T-helper 1 cell treated with Interleukin-12 subunit alpha and Interleukin-12 subunit beta and Interleukin-4 antibody, amounts not matched to agents 30 μg/mL and 1 μg/mL, for 36 hours (primary cell): Measurements from ENCODE around the gene RAMP3.
"Not testable (repeated sequence)": the region's sequence is repeated elsewhere in the genome, so short reads cannot be mapped to it uniquely, and the experiment has no call there.

ENCODE experiments used
- H3K27ac Mint-ChIP-seq: one replicate; pipeline ENCODE4 v1.8.0; 2021; ENCODE audit warnings: mild to moderate bottlenecking, mixed read lengths
- H3K27me3 Mint-ChIP-seq: one replicate; pipeline ENCODE4 v1.8.0; 2021; ENCODE audit warnings: low read depth, mixed read lengths
- H3K36me3 Mint-ChIP-seq: one replicate; pipeline ENCODE4 v1.8.0; 2021; ENCODE audit warnings: low read depth, mixed read lengths
- H3K4me1 Mint-ChIP-seq: one replicate; pipeline ENCODE4 v1.8.0; 2021; ENCODE audit warnings: low read depth, mixed read lengths
- H3K4me3 Mint-ChIP-seq: one replicate; pipeline ENCODE4 v1.8.0; 2021; ENCODE audit warnings: mild to moderate bottlenecking, moderate library complexity, mixed read lengths
- H3K9me3 Mint-ChIP-seq: one replicate; pipeline ENCODE4 v1.8.0; 2021; ENCODE audit warnings: mixed read lengths

Gene RAMP3

GRCh38 chr7:45198986-45199385 lies 41.4 kb downstream of the RAMP3 start:
- H3K4me1 Mint-ChIP-seq, result peaks cover 36% of the 10 kb centered on the region
- H3K4me3 Mint-ChIP-seq, result no peak overlapping the region
- H3K27me3 Mint-ChIP-seq, result peaks cover 4% of the 10 kb centered on the region
- no peak overlapping the region for H3K27ac Mint-ChIP-seq
- peaks cover 6% of the 10 kb centered on the region for H3K9me3 Mint-ChIP-seq
- H3K36me3 Mint-ChIP-seq, result no peaks in the 10 kb centered on the region

- Mint-ChIP-seq H3K27ac (peak overlapping the region; percentile 43), H3K4me3 (no peak overlapping the region), H3K36me3 (no peaks in the 10 kb centered on the region), H3K27me3 (peaks cover 4% of the 10 kb centered on the region), H3K4me1 (peaks cover 41% of the 10 kb centered on the region), H3K9me3 (peaks cover 6% of the 10 kb centered on the region)
Observed at GRCh38 chr7:45199506-45199905, 41.9 kb downstream of the RAMP3 start.

- Mint-ChIP-seq H3K27me3 (peaks cover under 1% of the 10 kb centered on the region), H3K27ac (no peak overlapping the region), H3K4me3 (no peak overlapping the region), H3K36me3 (no peaks in the 10 kb centered on the region), H3K4me1 (peaks cover 39% of the 10 kb centered on the region), H3K9me3 (peaks cover 6% of the 10 kb centered on the region)
Observed at GRCh38 chr7:45202625-45203024, 45.0 kb downstream of the RAMP3 start.

GRCh38 chr7:45203036-45203435 lies 45.4 kb downstream of the RAMP3 start:
- no peaks in the 10 kb centered on the region for H3K36me3 Mint-ChIP-seq
- H3K4me3 Mint-ChIP-seq, result no peak overlapping the region
- H3K9me3 Mint-ChIP-seq, result peaks cover 6% of the 10 kb centered on the region
- H3K4me1 Mint-ChIP-seq, result peaks cover 37% of the 10 kb centered on the region
- H3K27me3 Mint-ChIP-seq, result peaks cover 5% of the 10 kb centered on the region
- H3K27ac Mint-ChIP-seq, result peak overlapping the region; percentile 47

GRCh38 chr7:45203459-45203858 lies 45.9 kb downstream of the RAMP3 start:
- H3K4me3 Mint-ChIP-seq, result no peak overlapping the region
- peaks cover 9% of the 10 kb centered on the region for H3K27me3 Mint-ChIP-seq
- H3K27ac Mint-ChIP-seq, result peak overlapping the region; percentile 85
- no peaks in the 10 kb centered on the region for H3K36me3 Mint-ChIP-seq
- H3K9me3 Mint-ChIP-seq, result peaks cover 6% of the 10 kb centered on the region
- peaks cover 37% of the 10 kb centered on the region for H3K4me1 Mint-ChIP-seq

- peaks cover 36% of the 10 kb centered on the region for H3K4me1 Mint-ChIP-seq
- peaks cover 6% of the 10 kb centered on the region for H3K9me3 Mint-ChIP-seq
- peak overlapping the region; percentile 43 for H3K4me3 Mint-ChIP-seq
- H3K27ac Mint-ChIP-seq, result peak overlapping the region; percentile 85
- no peaks in the 10 kb centered on the region for H3K36me3 Mint-ChIP-seq
- peaks cover 14% of the 10 kb centered on the region for H3K27me3 Mint-ChIP-seq
Observed at GRCh38 chr7:45203936-45204445, 46.4 kb downstream of the RAMP3 start.

- H3K9me3 Mint-ChIP-seq, H3K36me3 Mint-ChIP-seq, H3K27ac Mint-ChIP-seq, H3K4me3 Mint-ChIP-seq: not testable (repeated sequence)
- Mint-ChIP-seq H3K27me3 (peaks cover 19% of the 10 kb centered on the region), H3K4me1 (peaks cover 29% of the 10 kb centered on the region)
Observed at GRCh38 chr7:45206266-45206665, 48.7 kb downstream of the RAMP3 start.

- not testable (repeated sequence) for H3K4me1 Mint-ChIP-seq, H3K36me3 Mint-ChIP-seq, H3K27ac Mint-ChIP-seq, H3K9me3 Mint-ChIP-seq, H3K4me3 Mint-ChIP-seq
- H3K27me3 Mint-ChIP-seq, result peaks cover 37% of the 10 kb centered on the region
Observed at GRCh38 chr7:45209909-45210308, 52.3 kb downstream of the RAMP3 start.

- Mint-ChIP-seq H3K9me3 (no peaks in the 10 kb centered on the region), H3K27ac (no peak overlapping the region), H3K4me1 (peaks cover 2% of the 10 kb centered on the region), H3K4me3 (no peak overlapping the region), H3K27me3 (peaks cover 49% of the 10 kb centered on the region), H3K36me3 (no peaks in the 10 kb centered on the region)
Observed at GRCh38 chr7:45211066-45211465, 53.5 kb downstream of the RAMP3 start.

GRCh38 chr7:45211958-45212357 lies 54.4 kb downstream of the RAMP3 start:
- Mint-ChIP-seq H3K27me3 (peaks cover 51% of the 10 kb centered on the region), H3K4me3 (no peak overlapping the region), H3K9me3 (no peaks in the 10 kb centered on the region), H3K27ac (no peak overlapping the region), H3K36me3 (no peaks in the 10 kb centered on the region), H3K4me1 (peaks cover 2% of the 10 kb centered on the region)

- no peaks in the 10 kb centered on the region for H3K9me3 Mint-ChIP-seq
- no peak overlapping the region for H3K4me3 Mint-ChIP-seq
- H3K27me3 Mint-ChIP-seq, result peaks cover 55% of the 10 kb centered on the region
- no peak overlapping the region for H3K27ac Mint-ChIP-seq
- no peaks in the 10 kb centered on the region for H3K36me3 Mint-ChIP-seq
- peaks cover 2% of the 10 kb centered on the region for H3K4me1 Mint-ChIP-seq
Observed at GRCh38 chr7:45212606-45213005, 55.0 kb downstream of the RAMP3 start.

GRCh38 chr7:45215601-45216062 lies 58.0 kb downstream of the RAMP3 start:
- Mint-ChIP-seq H3K9me3 (no peaks in the 10 kb centered on the region), H3K36me3 (no peaks in the 10 kb centered on the region), H3K27me3 (peaks cover 45% of the 10 kb centered on the region), H3K27ac (no peak overlapping the region), H3K4me3 (no peak overlapping the region), H3K4me1 (no peaks in the 10 kb centered on the region)

GRCh38 chr7:45216181-45216580 lies 58.6 kb downstream of the RAMP3 start:
- Mint-ChIP-seq H3K4me1 (no peaks in the 10 kb centered on the region), H3K27me3 (peaks cover 48% of the 10 kb centered on the region), H3K36me3 (no peaks in the 10 kb centered on the region), H3K9me3 (no peaks in the 10 kb centered on the region), H3K27ac (no peak overlapping the region), H3K4me3 (no peak overlapping the region)

- peaks cover 52% of the 10 kb centered on the region for H3K27me3 Mint-ChIP-seq
- H3K4me1 Mint-ChIP-seq, result no peaks in the 10 kb centered on the region
- H3K36me3 Mint-ChIP-seq, result no peaks in the 10 kb centered on the region
- no peaks in the 10 kb centered on the region for H3K9me3 Mint-ChIP-seq
- H3K27ac Mint-ChIP-seq, result no peak overlapping the region
- H3K4me3 Mint-ChIP-seq, result no peak overlapping the region
Observed at GRCh38 chr7:45216622-45217165, 59.1 kb downstream of the RAMP3 start.

- no peak overlapping the region for H3K27ac Mint-ChIP-seq
- H3K9me3 Mint-ChIP-seq, result no peaks in the 10 kb centered on the region
- no peaks in the 10 kb centered on the region for H3K4me1 Mint-ChIP-seq
- H3K4me3 Mint-ChIP-seq, result no peak overlapping the region
- H3K36me3 Mint-ChIP-seq, result no peaks in the 10 kb centered on the region
- H3K27me3 Mint-ChIP-seq, result peaks cover 51% of the 10 kb centered on the region
Observed at GRCh38 chr7:45217358-45217757, 59.8 kb downstream of the RAMP3 start.

GRCh38 chr7:45219130-45219529 lies 61.5 kb downstream of the RAMP3 start:
- no peak overlapping the region for H3K27ac Mint-ChIP-seq
- no peaks in the 10 kb centered on the region for H3K9me3 Mint-ChIP-seq
- no peaks in the 10 kb centered on the region for H3K36me3 Mint-ChIP-seq
- H3K4me1 Mint-ChIP-seq, result no peaks in the 10 kb centered on the region
- no peak overlapping the region for H3K4me3 Mint-ChIP-seq
- peaks cover 58% of the 10 kb centered on the region for H3K27me3 Mint-ChIP-seq
